NK-92 (cell line): ENCODE results near the gene PMEPA1.
"Not testable (repeated sequence)": the region's sequence is repeated elsewhere in the genome, so short reads cannot be mapped to it uniquely, and the experiment has no call there.

ENCODE experiments used
- DNase-seq: peaks from one replicate; lab custom pipeline; 2025; ENCODE audit not compliant: unreplicated experiment; lab: John Stamatoyannopoulos, UW

Gene PMEPA1

DNA sequence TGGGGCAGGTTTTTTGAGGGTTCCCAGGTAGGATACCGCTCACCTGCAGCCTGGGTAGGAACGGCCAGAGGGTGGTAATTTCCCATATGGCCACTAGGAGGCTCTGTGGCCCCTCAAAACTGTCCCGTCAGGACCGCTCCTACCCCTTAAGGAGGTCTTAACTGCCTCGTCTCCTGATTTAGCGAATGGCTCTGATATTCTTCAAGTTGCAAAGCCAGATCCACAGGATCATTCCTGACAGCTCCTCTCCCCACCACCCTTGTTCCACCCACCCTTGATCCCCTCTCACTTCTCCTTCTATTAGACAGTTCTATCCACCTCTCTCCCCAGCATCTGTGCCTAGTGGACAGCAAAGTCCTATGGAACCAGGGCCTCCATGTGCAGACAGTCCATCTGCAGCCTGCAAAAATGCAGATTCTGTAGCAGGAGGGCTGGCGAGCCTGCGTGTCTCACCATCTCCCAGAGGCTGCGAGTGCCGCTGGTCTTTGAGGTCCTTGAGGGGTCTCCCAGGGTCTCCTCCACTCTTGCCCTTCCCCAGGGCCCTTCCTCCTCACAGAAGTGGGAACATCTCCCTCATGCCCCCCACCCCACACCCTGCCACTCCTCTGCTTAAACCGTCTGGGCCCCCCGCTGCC, 55.3 kb downstream of the PMEPA1 start:
- DNase-seq = no peak

DNA sequence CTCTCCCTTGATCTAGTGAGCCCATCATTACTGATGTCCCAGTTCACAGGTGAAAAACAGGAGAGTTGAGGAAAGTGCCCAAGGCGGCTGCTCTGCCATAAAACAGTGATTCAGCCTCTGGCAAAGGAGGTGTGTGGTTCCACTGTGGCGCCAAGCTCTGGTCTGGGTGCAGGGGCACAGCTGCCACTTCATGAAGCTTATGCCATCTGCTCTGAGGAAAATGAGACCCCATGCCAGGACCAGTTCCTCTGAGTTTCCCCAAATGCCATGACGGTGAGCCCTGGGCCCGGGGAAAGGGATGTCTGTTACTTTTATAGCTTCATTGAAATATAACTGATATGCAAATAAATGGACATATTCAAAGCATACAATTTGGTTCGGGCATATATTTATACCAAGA, 55.9 kb downstream of the PMEPA1 start:
- no peak for DNase-seq

DNA sequence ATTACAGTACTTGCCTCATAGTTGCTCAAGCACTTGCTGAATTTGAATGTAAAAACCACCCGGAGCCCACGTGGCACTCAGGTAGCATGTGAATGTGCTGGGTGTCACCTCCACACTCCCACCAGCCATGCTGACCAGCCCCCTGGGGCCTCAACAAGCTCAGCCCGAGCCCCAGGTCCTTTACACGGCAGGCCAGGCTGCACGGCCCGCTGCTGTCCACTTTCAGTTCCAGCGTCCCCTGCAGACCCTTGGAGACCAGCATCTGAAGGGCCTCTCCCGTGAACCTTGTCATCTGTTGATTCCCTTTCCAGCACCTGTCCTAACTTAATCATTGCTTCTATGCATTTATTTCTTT, 56.3 kb downstream of the PMEPA1 start:
- no peak for DNase-seq

DNA sequence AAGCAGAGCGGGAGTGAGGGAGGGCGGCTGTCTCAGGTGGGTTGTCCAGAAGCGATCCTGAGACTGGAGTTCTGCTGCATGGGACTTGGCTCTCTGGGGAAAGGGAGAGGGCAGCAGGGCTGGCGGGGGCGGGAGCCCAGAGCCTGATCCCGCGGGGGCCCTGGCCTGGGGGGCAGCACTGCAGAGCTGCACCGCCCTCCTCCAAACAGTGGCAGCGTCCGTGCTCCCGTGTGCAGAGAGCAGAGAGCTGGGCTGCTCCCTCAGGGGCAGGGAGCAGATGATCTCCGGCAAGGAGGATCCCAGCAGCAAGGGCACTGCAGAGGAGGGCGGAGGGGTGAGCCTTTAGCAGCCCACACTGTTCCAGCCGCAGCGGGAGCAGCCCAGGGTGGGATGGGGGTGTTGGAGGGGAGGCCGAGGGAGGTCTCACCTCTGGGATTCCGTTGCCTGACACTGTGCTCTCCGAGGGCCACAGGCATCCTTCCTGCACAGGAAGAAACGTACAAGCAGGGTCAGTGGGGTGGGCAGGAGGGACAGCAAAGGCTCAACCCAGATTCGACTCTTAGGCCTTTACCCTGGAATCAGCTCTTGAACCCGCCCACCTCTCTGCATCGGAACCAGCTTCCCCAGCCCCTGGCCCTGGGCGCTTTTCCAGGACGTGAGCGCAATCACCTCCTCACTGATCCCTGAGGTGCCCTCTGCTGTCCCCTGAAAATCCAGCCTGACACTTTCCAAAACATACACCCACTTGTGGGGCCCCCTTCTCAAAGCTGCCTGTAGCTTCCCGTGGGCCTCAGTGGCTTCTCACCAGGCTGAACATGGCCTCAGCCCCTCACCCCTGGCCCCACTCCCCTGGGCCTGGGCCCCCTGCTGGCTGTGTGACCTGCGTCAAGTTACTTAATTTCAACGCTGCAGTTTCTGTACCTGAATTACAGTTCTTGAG, 56.9 kb downstream of the PMEPA1 start:
- no peak for DNase-seq

DNA sequence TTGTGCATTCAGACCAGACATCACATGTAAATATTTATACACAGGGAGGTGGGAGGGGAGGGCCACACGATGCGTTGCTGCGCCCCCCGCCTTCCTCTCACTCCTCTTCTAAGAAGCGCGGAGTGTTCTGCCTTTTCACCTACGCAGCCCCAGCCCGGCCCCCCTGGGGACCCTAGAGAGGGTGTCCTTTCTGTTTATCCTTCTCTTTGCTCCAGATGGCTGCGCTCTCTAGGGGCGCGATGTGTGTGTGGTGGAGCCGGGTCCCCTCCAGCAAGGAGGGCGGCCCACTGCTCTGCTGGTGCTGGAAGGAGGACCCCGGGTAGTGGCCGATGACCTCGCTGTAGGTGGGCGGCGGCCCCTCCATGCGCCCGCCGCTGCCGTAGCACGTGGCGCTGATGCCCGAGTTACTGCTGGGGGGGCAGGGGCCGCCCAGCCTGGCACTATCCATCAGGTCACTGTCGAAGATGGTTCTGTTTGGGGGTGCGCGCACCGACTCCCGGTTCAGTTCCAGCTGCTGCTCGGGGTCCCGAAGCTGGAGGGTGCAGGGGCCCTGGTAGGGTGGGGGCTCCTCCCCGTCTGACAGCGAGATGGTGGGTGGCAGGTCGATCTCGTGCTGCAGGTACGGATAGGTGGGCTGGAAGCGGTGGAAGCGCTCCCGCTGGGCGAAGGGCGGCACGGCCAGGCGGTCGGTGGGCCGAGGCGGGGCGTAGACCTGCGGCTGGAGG, 57.8 kb downstream of the PMEPA1 start:
- DNase-seq = no peak

DNA sequence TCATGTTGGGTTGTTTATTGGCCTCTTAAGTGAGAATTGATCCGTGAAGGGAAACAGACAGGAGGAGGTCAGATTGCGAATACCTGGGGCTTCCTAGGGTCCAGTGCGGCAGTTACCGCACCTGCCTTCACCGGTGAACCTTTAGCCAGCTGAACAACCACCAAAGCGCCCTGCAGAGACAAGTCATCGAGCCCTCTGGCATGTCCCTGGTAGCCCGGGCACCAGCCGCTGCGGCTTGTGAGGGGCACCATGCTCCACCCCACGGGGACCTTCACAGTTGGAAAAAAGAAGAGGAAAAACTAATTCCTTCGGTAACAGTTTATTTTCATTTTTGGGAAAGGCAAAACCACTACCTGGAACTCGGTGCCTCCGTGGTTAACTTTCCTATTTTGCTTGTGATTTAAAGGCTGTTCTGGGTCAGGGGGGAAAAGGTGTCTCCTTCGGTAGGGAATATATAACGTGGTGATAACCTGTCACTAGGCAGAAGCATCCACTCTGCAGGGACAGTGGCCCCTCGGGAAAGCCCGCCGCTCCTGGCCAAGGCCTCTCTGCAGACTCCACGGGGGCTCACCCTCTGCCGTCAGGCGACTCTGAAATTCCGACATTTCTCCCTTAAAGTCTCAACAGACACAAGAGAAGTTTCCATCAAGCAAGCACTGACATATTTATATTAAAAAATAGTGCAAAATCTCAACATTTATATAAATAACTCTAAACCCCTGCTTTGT, 58.9 kb downstream of the PMEPA1 start:
- no peak for DNase-seq

DNA sequence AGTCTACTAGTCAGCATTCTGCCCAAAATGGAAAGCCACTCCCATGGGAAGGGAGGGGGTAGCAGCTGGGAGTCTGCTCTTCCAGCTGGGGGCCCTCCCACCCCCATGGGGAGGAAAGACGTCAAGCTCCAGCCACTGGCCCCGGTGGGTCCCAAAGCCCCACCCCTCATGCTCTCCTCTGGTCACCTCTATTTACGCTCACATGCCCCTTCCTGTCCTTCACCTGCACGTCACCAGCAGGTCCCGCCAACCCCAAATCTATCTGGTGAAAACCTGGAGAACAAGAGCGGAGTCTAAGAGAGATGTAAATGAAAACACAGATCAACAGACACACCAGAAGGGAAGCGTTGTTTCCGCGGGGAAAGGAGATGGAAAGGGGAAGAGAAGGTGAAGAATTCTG, 59.5 kb downstream of the PMEPA1 start:
- no peak for DNase-seq

DNA sequence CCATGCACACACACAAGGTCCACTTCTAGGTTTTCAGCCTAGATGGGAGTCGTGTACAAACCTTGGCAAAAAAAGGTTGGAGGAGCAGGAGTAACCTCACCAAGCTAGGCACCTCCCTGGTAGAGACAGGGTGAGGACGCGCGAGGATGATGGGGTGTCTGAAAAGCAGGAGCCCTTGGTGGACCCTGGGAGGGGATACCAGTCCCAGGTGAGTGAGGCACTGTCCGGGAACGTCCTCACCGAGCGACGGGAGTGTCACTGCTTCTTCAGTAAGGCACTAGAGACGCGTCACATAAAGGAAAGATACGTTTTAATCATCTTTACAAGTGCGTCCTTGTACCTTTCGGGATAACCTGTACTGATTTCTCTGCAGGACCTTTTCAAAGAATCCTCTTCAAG, 60.2 kb downstream of the PMEPA1 start:
- DNase-seq = no peak

DNA sequence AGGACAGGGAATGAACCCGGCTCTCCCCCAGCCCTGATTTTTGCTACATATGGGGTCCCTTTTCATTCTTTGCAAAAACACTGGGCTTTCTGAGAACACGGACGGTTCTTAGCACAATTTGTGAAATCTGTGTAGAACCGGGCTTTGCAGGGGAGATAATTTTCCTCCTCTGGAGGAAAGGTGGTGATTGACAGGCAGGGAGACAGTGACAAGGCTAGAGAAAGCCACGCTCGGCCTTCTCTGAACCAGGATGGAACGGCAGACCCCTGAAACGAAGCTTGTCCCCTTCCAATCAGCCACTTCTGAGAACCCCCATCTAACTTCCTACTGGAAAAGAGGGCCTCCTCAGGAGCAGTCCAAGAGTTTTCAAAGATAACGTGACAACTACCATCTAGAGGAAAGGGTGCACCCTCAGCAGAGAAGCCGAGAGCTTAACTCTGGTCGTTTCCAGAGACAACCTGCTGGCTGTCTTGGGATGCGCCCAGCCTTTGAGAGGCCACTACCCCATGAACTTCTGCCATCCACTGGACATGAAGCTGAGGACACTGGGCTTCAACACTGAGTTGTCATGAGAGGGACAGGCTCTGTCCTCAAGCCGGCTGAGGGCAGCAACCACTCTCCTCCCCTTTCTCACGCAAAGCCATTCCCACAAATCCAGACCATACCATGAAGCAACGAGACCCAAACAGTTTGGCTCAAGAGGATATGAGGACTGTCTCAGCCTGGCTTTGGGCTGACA, 60.8 kb downstream of the PMEPA1 start:
- DNase-seq = no peak

DNA sequence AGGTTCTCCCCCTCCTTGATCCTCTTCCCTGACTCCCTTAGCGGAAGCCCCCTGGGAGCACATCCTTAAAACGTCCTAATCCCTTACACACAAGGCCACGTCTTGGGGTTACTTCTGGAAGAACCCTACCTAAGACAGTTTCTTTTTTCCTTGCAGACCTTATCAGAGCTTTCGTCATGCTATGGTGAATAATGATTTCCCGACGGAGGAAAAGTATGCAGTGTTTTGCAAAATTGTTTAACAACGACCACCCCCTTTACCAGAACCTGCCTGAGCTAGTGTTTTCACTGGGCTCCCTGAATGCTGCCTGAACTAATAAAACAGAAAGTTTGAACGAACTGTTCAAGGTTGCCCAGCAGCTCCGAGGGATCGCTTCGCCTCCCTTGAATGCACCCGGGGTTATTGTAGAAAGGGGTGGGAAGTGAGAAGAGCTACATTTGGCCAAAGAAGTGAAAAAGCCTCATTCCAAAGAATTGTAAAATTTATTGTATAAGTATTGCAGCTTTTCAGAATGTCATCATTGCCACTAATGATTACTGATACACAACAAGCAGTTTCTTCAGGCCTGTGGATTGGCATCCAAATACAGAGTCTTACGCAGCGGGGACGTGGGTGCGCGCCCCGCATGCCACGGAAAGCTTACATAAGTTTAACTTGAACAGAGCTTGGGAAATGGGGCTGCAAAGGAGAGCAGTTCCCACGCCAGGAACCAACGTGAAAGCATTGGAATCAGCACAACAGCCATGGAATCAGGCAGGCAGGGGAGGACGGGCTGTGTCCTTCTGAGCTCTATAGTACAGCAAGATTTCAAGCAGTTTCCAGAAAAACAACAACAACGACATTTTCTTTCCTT, 61.7 kb downstream of the PMEPA1 start:
- no peak for DNase-seq

DNA sequence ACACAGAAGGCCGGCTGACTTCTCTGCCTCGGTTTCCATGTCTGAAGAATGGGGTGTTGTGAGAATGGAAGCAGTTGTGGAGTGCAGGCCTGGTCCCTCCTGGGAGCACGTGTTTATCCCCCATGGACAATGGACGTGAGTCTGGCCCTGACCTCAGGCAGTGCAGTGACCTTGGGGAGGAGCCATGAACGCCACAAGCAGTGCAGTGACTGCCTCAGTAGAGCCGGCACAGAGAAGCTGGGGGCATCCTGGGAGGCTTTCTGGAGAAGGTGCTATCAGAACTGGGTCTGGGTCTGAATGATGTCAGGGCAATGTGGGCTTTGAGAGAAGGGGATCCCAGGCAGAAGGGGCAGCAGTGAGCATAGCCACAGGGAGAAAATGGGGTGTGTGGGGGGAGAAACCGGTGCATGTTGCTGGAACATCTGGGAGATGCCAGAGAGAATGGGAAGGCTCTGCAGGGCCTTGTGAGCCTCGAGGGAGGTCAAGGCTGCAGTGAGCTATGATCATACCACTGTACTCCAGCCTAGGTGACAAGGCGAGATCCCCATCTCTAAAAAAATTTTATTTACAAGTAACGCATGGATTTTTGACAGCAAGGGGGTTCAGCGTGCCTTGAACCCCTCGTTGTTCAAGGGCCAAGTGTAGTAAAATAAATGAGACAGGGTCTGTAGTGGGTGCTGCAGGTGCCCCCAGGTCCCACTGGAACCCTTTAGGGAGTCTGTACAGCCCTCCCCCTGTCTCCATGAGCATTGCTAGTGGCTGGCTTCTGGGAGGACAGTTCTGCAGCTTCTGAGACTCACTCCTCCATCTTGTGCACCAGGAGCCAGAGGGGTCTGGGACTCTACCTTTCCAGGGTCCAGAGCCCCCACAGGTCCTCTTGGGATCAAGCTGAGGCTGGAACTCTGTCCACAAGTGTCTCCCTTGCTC, 62.5 kb downstream of the PMEPA1 start:
- DNase-seq = no peak

DNA sequence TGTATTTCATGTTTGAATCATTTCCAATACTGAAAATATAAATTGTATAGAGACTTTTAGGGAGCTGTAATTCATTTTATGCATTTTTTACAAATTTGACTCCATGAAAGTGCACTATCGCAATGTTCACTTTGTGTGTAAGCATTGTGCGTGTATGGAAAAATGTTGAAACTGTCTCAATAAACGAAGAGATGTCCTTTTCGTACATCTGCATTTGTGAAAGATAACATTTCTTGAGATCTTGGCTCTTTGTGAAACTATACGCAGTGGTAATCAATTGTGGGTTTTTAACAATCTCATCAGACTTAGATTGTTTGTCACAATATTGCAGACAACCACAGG, 70.9 kb downstream of the PMEPA1 start:
- DNase-seq = no peak

DNA sequence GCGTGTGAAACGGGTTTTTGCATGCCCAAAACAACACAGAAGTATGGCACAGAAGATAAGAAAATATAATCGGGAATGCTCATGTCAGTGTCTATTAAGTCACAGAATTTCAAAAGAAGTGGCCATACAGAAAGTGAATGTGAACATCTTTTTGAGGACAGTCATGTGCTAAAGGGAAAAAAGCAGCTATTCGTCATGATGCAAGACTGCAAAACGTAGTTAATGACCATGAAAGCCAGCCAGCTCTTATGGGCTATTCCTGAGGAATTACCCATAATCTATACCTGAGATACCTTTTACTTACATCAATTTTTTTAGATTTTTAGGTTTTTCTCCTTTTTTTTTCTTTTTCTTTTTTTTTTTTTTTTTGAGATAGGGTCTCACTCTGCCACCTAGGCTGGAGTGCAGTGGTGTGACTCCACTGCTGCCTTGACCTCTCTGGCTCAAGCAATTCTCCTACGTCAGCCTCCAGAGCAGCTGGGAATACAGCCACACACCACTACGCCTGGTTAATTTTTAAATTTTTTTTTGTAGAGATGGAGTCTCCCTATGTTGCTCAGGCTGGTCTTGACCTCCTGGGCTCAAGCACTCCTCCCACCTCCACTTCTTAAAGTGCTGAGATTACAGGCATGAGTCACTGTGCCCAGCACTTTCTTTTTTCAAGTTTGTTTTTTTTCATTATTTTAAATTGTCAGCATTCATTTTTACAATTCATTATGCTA, 71.5 kb downstream of the PMEPA1 start:
- no peak for DNase-seq

DNA sequence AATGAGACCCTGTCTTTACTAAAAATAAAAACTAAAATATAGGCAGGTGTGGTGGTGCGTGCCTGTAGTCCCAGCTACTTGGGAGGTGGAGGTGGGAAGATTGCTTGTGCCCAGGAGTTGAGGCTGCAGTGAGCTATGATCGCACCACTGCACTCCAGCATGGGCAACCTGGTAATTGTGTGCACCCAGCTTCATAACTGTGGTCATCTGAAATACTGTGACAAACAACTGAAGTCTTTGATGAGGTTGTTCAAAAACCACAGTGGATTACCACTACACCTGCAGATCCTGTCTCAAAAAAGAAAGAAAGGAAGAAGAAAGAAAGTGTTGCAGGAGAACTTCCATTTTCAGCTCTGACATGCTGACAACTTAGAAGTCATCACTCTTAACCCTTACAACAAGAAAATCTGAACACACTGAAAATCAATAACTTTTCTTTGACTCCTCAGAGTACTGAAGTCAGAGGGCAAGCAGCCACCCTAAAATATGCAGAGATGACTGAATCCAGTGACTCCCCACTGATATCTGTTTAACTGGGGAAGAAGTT, 75.8 kb downstream of the PMEPA1 start:
- no peak for DNase-seq

DNA sequence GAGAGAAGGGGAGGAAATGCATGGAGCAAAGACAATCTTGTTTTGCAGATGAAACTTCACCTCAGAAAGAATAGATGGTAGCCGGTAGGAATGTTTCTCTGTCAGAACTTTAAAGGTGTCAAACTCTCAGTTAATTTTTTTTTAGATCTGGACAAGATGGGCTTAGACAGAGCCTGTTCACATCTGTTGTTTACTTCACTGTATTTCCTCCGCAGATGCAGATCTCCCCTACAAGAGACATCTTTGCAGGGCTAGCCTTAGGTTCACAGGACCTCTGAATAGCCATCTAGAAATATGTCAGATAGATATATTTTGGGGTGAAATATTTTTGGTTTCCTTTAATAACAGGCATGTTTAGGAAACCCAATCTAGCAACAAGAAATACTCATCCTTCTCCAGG, 77.5 kb downstream of the PMEPA1 start:
- DNase-seq = no peak

DNA sequence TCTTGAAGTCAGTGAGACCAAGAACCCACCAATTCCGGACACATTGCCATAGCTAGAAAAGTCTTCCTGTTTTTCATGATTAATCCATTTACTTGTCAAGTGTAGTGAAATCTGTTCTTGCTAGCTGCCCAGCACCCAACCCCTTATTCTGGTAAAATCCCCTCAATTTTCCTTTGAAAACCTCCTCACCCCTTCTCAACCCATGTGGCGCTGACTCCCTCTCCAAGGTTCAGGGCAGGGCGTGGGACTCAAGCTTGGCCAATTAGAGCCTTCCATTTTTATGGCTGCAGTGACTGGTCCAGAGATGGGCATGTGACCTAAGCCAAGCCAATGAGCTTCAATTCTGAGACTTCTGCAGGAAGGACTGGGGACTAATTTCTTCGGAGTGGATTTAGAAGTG, 79.8 kb downstream of the PMEPA1 start:
- no peak for DNase-seq

DNA sequence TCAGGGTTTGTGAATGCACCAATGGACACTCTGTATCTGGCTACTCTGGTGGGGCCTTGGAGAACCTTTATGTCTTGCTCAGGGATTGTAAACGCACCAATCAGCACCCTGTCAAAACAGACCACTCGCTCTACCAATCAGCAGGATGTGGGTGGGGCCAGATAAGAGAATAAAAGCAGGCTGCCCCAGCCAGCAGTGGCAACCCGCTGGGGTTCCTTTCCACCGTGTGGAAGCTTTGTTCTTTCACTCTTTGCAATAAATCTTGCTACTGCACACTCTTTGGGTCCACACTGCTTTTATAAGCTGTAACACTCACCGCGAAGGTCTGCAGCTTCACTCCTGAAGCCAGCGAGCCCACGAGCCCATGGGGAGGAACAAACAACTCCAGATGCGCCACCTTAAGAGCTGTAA, 80.3 kb downstream of the PMEPA1 start:
- not testable (repeated sequence) for DNase-seq

DNA sequence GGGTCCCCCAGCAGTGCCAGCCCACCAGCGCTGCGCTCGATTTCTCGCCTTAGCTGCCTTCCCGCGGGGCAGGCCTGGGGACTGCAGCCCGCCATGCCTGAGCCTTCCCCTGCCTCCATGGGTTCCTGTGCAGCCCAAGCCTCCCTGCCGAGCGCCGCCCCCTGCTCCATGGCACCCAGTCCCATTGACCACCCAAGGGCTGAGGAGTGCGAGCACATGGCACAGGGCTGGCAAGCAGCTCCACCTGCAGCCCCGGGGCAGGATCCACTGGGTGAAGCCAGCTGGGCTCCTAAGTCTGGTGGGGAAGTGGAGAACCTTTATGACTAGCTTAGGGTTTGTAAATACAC, 80.9 kb downstream of the PMEPA1 start:
- DNase-seq = not testable (repeated sequence)
